H9 (cell line): ENCODE data around the gene MYLK. TPM values are rescaled to one million over a fixed set of nuclear protein-coding genes. Genes with fewer than 3 reads are reported as not detected.

ENCODE experiments used
- DNase-seq: peaks from one replicate; pipeline ENCODE4 v3.0.0-alpha.2; 2017
- H2AFZ ChIP-seq: one replicate; pipeline ENCODE4 v1.6.1; 2013; ENCODE audit warnings: mild to moderate bottlenecking, low read length, control low read depth, moderate library complexity
- H2AK5ac ChIP-seq: 2 replicates; pipeline ENCODE4 v1.6.1; 2013; ENCODE audit warnings: low read length, control low read depth, mixed read lengths; ENCODE audit not compliant: insufficient read length
- H2BK120ac ChIP-seq: one replicate; pipeline ENCODE4 v1.6.1; 2013; ENCODE audit warnings: low read depth, mild to moderate bottlenecking, low read length, control low read depth, inconsistent platforms; ENCODE audit not compliant: poor library complexity, severe bottlenecking
- H2BK12ac ChIP-seq: 2 replicates; pipeline ENCODE4 v1.6.1; 2013; ENCODE audit warnings: low read length, control low read depth, mixed read lengths, low read depth; ENCODE audit not compliant: insufficient read length
- H2BK15ac ChIP-seq: 2 replicates; pipeline ENCODE4 v1.6.1; 2013; ENCODE audit warnings: low read depth, low read length, control low read depth
- H2BK20ac ChIP-seq: one replicate; pipeline ENCODE4 v1.6.1; 2013; ENCODE audit warnings: low read depth, mild to moderate bottlenecking, low read length, control low read depth, inconsistent platforms; ENCODE audit not compliant: poor library complexity, severe bottlenecking
- H2BK5ac ChIP-seq: 2 replicates; pipeline ENCODE4 v1.6.1; 2013; ENCODE audit warnings: low read length, control low read depth, mixed read lengths; ENCODE audit not compliant: insufficient read length
- H3K14ac ChIP-seq: 2 replicates; pipeline ENCODE4 v1.6.1; 2013; ENCODE audit warnings: low read length, control low read depth; ENCODE audit not compliant: insufficient read depth
- H3K18ac ChIP-seq: 2 replicates; pipeline ENCODE4 v1.6.1; 2013; ENCODE audit warnings: low read depth, mild to moderate bottlenecking, mixed read lengths, low read length, control low read depth; ENCODE audit not compliant: insufficient read length
- H3K23ac ChIP-seq: 2 replicates; pipeline ENCODE4 v1.6.1; 2013; ENCODE audit warnings: low read length, control low read depth, mixed read lengths, low read depth; ENCODE audit not compliant: insufficient read length
- H3K23me2 ChIP-seq: 2 replicates; pipeline ENCODE4 v1.6.1; 2013; ENCODE audit warnings: low read depth, mild to moderate bottlenecking, mixed read lengths, low read length, control low read depth; ENCODE audit not compliant: insufficient read length, poor library complexity, severe bottlenecking
- H3K27ac ChIP-seq: 2 replicates; pipeline ENCODE4 v1.5.1; 2013; ENCODE audit warnings: low read length, control low read depth, mixed read lengths, low read depth; ENCODE audit not compliant: insufficient read length
- H3K27me3 ChIP-seq: 2 replicates; pipeline ENCODE4 v1.6.1; 2013; ENCODE audit warnings: low read length, control low read depth, inconsistent platforms; ENCODE audit not compliant: insufficient read depth
- H3K4ac ChIP-seq: 2 replicates; pipeline ENCODE4 v1.6.1; 2013; ENCODE audit warnings: low read depth, mild to moderate bottlenecking, control low read depth, inconsistent platforms, low read length, moderate library complexity
- H3K4me1 ChIP-seq: 2 replicates; pipeline ENCODE4 v1.6.1; 2013; ENCODE audit warnings: low read length, control low read depth, inconsistent platforms; ENCODE audit not compliant: insufficient read depth
- H3K4me2 ChIP-seq: 2 replicates; pipeline ENCODE4 v1.6.1; 2013; ENCODE audit warnings: low read length, control low read depth, mixed read lengths; ENCODE audit not compliant: insufficient read length, insufficient read depth
- H3K56ac ChIP-seq: 2 replicates; pipeline ENCODE4 v1.6.1; 2013; ENCODE audit warnings: low read depth, mild to moderate bottlenecking, mixed read lengths, low read length, control low read depth; ENCODE audit not compliant: insufficient read length
- H3K79me1 ChIP-seq: 2 replicates; pipeline ENCODE4 v1.6.1; 2013; ENCODE audit warnings: low read depth, mild to moderate bottlenecking, moderate library complexity, low read length, control low read depth, inconsistent platforms; ENCODE audit not compliant: insufficient read depth, poor library complexity, severe bottlenecking
- H3K79me2 ChIP-seq: 2 replicates; pipeline ENCODE4 v1.6.1; 2013; ENCODE audit warnings: low read length, control low read depth, inconsistent platforms; ENCODE audit not compliant: insufficient read depth
- H3K9ac ChIP-seq: 2 replicates; pipeline ENCODE4 v1.6.1; 2013; ENCODE audit warnings: low read length, control low read depth, mixed read lengths; ENCODE audit not compliant: insufficient read length; ENCODE audit errors: extremely low read depth
- H3K9me3 ChIP-seq: one replicate; pipeline ENCODE4 v1.6.1; 2013; ENCODE audit warnings: low read depth, low read length, inconsistent platforms; ENCODE audit not compliant: control insufficient read depth
- H3T11ph ChIP-seq: one replicate; pipeline ENCODE4 v1.6.1; 2013; ENCODE audit warnings: mild to moderate bottlenecking, low read length, control low read depth, inconsistent platforms
- H4K20me1 ChIP-seq: one replicate; pipeline ENCODE4 v1.6.1; 2013; ENCODE audit not compliant: control insufficient read depth, insufficient read length, insufficient read depth
- H4K5ac ChIP-seq: 2 replicates; pipeline ENCODE4 v1.6.1; 2013; ENCODE audit warnings: low read depth, mild to moderate bottlenecking, mixed read lengths, low read length, control low read depth; ENCODE audit not compliant: insufficient read length
- H4K8ac ChIP-seq: replicated peaks from 2 replicates; pipeline ENCODE4 v1.6.1; 2013; ENCODE audit warnings: low read length, control low read depth, mixed read lengths, low read depth; ENCODE audit not compliant: insufficient read length
- H4K91ac ChIP-seq: 2 replicates; pipeline ENCODE4 v1.6.1; 2013; ENCODE audit warnings: low read depth, mild to moderate bottlenecking, moderate library complexity, mixed read lengths, low read length, control low read depth; ENCODE audit not compliant: insufficient read length
- H3K27ac Mint-ChIP-seq, 3 experiments: 2 replicates in 2 of 3; 3 replicates in 1 of 3; pipeline ENCODE4 v1.8.0; 2020 to 2021; ENCODE audit warnings: mixed read lengths in 3 of 3, mild to moderate bottlenecking in 1 of 3, moderate library complexity in 1 of 3
- H3K27me3 Mint-ChIP-seq: 2 replicates; pipeline ENCODE4 v1.8.0; 2021; ENCODE audit warnings: low read depth, mild to moderate bottlenecking, moderate library complexity, mixed read lengths
- H3K36me3 Mint-ChIP-seq, 3 experiments: 2 replicates in 2 of 3; 3 replicates in 1 of 3; pipeline ENCODE4 v1.8.0; 2020 to 2021; ENCODE audit warnings: low read depth in 3 of 3, mixed read lengths in 3 of 3; ENCODE audit not compliant: insufficient read depth in 1 of 3
- H3K4me1 Mint-ChIP-seq, 2 experiments: 2 replicates each; pipeline ENCODE4 v1.8.0; 2020; ENCODE audit warnings: mixed read lengths in 2 of 2
- H3K4me3 Mint-ChIP-seq, 2 experiments: 2 replicates in 1 of 2; 3 replicates in 1 of 2; pipeline ENCODE4 v1.8.0; 2020 to 2021; ENCODE audit warnings: mild to moderate bottlenecking in 2 of 2, mixed read lengths in 2 of 2, moderate library complexity in 1 of 2
- H3K9me3 Mint-ChIP-seq, 2 experiments: 2 replicates in 1 of 2; 3 replicates in 1 of 2; pipeline ENCODE4 v1.8.0; 2020; ENCODE audit warnings: mild to moderate bottlenecking in 2 of 2, mixed read lengths in 2 of 2, moderate library complexity in 1 of 2
- CTCF ChIP-seq: fragments of 200-600 bp; sonication (generic); conservative IDR thresholded peaks from 3 replicates; pipeline ENCODE4 v1.8.0; 2021; ENCODE audit warnings: antibody characterized with exemption, mild to moderate bottlenecking
- WGBS: extraction: QIAGEN DNeasy Blood & Tissue Kit; methylation state at CpG from one replicate; pipeline ENCODE4 v1.1.7; 2013; ENCODE audit warnings: missing lambda C conversion rate, low lambda C conversion rate, mixed read lengths; ENCODE audit not compliant: insufficient read length; ENCODE audit errors: extremely low coverage; 5-methylcytosine and 5-hydroxymethylcytosine counted together
- total RNA-seq: library from RNA; stranded (reverse); gene quantifications from 2 replicates; pipeline ENCODE4 v1.2.1, GENCODE V29; 2021

The MYLK gene
- total RNA-seq, 1 experiment from 2014 or later: 10.1 TPM

- peaks cover 17 to 31% (median 24%) of the 10 kb centered on the region in 3 experiments for H3K36me3 Mint-ChIP-seq
- Histone ChIP-seq H4K91ac (no peak overlapping the region), H3K4me1 (no peaks in the 10 kb centered on the region), H4K8ac (no peak overlapping the region), H3K79me2 (no peaks in the 10 kb centered on the region), H2BK120ac (no peak overlapping the region), H3K79me1 (no peaks in the 10 kb centered on the region), H2AK5ac (no peak overlapping the region), H4K5ac (no peak overlapping the region), H3K27me3 (no peaks in the 10 kb centered on the region), H3K9me3 (no peaks in the 10 kb centered on the region), H2BK5ac (no peak overlapping the region), H3K4ac (no peak overlapping the region), H2BK12ac (no peak overlapping the region), H3K27ac (no peak overlapping the region), H3K56ac (no peak overlapping the region), H3K23ac (no peak overlapping the region), H3K4me2 (no peak overlapping the region), H2BK15ac (no peak overlapping the region), H2AFZ (no peak overlapping the region), H3K9ac (no peak overlapping the region), H4K20me1 (no peaks in the 10 kb centered on the region), H3T11ph (no peak overlapping the region), H2BK20ac (no peak overlapping the region), H3K18ac (no peak overlapping the region), H3K23me2 (no peaks in the 10 kb centered on the region), H3K14ac (no peak overlapping the region)
- WGBS: no CpG with 5 or more reads among the region's 3 CpGs
- no peak overlapping the region for H3K4me3 Mint-ChIP-seq
- peaks cover 3% of the 10 kb centered on the region in 2 experiments; a peak in 3 of 4 replicates for H3K4me1 Mint-ChIP-seq
- no peaks in the 10 kb centered on the region for H3K27me3 Mint-ChIP-seq
- no peak for DNase-seq
- peaks cover 17 to 22% of the 10 kb centered on the region in 2 experiments for H3K9me3 Mint-ChIP-seq
- no peak for TF ChIP-seq CTCF
- H3K27ac Mint-ChIP-seq: no peak overlapping the region
Observed at GRCh38 chr3:123832692-123833397, 51.3 kb downstream of the MYLK start.
